ENCODE data around the gene TREM2.

The TREM2 gene

DNA sequence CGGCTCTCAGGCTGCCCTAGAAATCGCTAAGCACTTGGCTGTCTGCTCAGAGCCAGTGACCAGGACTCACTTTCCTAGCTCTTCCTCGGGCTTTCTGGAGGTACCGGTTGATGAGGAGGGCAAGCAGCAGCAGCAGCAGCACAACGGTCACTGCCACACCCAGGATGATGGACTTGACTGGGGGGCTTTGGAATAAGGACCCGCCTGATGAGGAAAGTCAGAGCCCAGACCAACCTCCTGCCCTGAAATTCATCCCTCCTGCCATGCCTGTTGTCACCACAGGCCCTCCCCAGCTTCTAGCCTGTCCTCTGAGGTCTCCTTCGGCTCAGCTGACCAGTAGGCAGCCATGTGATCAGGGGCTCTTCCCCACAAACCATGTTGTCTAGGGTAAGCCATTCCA lies 21.8 kb upstream of the TREM2 start:
- in situ Hi-C loops (cut with MboI; ENCODE audit: low sequenced_read_pairs), result loop anchor here (10.0 kb wide), 1 partner anchor 110 kb away; the partner anchor contains the start of genes NFYA and OARD1

DNA sequence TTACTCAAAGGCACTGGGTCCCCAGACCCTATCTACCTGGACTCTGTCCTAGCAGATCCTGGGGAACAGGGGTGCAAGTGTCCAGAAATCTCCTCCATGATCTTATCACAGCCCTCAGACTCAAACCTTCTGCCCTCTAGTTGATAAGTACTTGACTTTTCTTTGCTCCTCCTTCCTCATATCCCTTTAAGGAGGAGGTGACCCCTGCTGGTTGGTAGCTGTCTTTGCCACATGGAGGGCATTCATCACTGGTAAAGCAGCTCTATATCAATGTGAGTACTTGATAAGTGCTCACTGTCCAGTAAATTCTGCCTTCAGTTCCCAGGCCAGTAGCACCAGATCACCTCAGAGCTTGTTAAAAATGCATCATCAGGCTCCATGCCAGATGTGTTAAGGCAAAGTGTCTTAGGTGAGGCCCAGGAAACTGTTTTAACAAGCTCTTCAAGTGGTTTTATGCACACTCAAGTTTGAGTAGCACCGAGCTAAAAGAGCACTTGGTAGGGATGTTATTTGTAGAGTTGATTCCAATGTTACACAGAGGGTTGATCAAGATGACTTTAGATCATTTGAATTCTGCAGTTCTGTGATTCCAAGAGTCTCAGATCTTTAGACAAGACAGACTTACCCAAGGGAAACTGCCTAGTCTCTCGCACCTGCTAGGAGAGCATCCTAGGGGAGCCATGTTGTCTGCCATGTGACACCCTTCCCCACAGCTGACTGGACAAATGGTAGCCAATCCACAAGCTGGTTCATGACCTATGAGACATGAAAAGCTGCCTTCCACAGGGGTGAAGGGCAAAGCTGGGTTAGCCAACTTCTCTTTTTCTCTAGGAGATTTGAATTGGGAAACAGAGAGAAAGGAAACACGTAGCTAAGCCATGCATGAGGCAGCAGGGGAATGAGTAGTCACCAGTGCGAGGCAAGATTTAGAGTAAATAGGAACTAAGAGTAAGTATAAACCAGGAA lies 19.4 kb upstream of the TREM2 start:
- in situ Hi-C loops (cut with MboI; ENCODE audit: low sequenced_read_pairs), result loop anchor here (10.0 kb wide), 1 partner anchor 108 kb away; the partner anchor contains the start of genes NFYA and OARD1

DNA sequence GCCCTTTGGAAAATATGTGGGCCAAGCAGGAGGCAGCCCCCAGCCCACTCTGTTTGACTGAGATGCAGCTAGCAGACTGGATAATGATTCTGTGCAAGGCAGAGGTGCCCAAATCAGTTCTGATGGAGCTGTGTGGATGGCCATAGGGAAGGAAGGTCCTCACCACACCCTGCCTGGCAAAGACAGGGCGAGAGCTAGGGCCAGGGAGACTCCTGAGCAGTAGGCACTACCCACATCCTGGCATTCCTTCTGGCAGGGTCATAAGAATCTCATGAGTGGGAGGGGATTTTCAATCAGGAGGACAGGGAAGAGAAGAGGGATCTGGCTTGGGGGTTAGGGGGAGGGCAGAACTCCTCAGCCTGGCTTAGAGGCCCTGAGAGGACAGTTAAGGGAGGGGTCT lies 18.6 kb upstream of the TREM2 start:
- in situ Hi-C loops (cut with MboI; ENCODE audit: low sequenced_read_pairs), result loop anchor here (10.0 kb wide), 1 partner anchor 107 kb away; the partner anchor contains the start of genes NFYA and OARD1

DNA sequence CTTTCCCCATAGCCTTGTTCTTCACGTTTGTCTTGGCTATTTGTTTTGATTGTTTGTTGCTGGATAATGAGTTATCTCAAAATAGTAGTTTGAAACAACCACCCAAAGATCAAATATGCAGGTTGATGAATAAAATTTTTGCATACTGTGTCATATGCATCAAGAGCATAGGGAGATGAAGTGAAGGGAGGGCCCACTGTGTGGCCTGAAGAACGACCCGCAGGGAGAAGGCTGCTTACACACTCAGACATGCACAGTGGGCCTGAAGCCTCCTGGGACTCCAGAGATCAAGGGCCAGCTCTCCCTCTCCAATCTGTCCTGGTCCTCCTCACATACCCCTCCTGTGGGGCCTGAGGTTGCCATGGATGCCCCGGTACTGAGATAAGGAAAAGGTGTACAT lies 16.2 kb upstream of the TREM2 start:
- in situ Hi-C loops (cut with MboI; ENCODE audit: low sequenced_read_pairs), result no loop called here

DNA sequence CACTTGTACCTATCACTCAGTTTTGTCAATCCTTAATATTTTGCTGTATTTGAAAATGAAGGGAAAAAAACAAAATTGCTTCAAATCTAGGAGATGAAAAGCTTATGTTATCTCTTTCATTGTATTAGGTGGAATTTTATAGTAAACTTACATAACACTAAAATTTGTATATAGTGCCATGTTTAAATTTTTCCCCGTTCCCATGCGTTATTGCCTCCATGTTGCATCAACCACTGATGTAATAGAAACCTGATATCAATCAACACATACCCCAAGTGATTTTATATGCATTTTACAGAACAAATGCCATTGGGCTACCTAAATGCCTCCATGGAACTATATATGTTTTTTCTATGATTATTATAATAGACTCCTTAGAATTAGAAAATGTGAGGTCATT lies 14.8 kb upstream of the TREM2 start:
- in situ Hi-C loops (cut with MboI; ENCODE audit: low sequenced_read_pairs), result no loop called here

DNA sequence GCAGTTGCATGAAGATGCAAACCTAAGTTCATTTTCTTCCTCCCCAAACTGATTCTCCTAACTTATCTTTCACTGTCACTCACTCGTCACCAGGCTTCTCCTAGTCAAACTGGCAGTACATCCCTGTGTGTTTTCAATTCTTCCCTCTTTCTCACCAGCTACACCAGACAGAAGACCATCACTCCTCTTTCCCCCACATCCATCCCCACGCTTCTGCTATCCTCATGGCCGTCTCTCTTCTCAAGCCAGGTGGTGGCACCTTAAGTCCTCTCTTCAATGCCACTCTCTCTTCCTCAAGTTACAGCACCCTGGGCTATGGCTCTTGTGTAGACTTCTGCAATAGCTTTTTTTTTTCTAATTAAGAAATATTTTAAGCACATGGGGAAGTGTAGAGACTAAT lies 14.4 kb upstream of the TREM2 start:
- in situ Hi-C loops (cut with MboI; ENCODE audit: low sequenced_read_pairs), result no loop called here

DNA sequence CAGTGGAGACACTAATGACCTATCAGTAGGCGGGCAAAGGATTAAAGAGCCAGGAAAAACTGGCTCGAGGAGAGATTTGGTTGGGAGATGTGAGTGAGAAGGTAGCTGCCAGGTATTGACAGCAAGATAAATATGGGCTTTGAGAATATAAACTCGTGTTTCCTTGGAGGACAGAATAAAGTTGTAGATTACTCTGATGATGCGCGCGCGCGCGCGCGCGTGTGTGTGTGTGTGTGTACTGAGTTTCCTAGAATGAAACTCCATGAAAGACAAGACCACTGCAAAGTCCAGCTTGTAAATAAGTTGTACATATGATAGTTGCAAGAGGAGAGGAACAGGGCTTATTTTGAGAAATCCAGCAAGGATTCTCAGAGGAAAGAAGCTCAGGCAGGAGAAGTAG lies 13.3 kb upstream of the TREM2 start:
- in situ Hi-C loops (cut with MboI; ENCODE audit: low sequenced_read_pairs), result no loop called here

DNA sequence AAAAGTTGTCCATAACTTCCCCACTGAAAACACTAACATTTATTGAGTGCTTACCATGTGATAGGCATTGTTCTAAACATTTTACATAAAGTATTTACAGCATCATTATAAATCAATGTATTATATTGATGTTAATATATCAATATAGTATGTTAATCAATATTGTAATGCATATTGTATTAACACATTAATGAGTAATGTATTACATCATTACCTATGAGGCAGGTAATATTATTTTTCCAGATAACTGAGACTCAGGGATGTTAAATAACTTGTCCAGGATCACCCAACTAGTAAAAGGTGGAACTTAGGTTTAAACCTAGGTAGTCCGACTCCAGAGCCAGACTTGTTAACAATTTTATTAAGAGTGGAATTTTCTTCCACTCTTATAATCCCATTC lies 12.2 kb upstream of the TREM2 start:
- in situ Hi-C loops (cut with MboI; ENCODE audit: low sequenced_read_pairs), result no loop called here

DNA sequence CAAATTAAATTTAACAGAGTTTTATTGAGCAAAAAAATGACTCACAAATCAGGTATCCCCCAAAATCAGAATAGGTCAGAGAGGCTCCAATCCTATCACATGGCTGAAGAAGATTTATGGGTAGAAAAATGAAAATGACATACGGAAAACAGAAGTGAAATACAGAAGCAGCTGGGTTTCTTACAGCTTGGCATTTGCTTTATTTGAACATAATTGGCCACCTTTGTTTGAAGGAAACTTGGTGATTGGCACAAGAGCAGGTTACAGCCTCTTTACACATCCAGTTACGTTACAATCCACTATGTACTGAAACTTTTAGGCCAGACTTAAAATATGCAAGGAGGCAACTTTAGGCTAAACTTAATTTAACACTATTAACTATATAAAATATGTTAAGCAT lies 11.7 kb upstream of the TREM2 start:
- in situ Hi-C loops (cut with MboI; ENCODE audit: low sequenced_read_pairs), result no loop called here

DNA sequence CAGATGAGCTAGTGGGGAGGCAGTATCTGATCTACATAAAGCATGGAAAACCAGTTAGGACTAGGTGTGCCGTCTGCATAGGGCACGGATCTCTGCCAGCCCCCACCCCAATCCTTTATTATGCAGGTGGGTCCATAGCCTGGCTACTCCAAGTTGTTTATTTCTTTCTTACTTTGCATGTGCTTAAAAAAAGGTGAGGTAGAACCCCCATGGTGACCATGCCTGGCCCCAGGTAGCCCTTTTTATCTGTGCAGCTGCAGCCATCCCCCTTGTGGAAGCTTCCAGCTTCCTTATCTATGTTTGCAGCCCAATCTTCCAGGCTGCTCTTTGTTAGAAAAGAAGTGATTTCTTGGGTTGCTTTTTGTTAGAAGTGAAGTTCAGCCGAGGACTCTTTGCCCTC lies 9.0 kb upstream of the TREM2 start:
- in situ Hi-C loops (cut with MboI; ENCODE audit: low sequenced_read_pairs), result no loop called here

DNA sequence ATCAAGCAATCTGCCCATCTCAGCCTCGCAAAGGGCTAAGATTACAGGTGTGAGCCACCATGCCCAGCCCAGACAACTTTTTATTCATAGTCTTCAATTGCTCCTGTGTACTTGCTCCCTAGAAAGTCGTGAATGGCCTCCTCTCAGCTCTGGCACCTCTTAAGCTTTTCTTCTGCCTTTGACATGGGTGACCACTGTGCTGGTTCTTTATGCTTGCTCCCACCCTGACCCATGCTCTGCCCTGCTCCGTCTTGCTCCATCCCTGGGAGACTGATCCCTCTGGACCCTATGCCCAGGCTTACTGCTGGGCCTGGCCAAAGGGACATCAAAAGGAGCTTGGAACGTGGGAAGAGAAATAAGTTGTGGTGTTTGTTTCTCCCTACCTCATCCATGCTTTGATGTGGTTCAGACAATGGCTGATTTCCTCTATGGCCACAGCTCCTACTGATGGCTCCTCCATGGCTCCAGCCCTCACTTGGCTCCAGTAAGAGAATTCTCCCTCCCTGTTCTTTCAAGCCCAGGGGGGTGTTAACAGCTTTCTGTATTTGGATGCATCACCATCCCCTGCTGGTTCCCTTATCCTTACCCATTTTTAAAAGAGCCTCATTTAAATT lies 7.7 kb upstream of the TREM2 start:
- in situ Hi-C loops (cut with MboI; ENCODE audit: low sequenced_read_pairs), result no loop called here

DNA sequence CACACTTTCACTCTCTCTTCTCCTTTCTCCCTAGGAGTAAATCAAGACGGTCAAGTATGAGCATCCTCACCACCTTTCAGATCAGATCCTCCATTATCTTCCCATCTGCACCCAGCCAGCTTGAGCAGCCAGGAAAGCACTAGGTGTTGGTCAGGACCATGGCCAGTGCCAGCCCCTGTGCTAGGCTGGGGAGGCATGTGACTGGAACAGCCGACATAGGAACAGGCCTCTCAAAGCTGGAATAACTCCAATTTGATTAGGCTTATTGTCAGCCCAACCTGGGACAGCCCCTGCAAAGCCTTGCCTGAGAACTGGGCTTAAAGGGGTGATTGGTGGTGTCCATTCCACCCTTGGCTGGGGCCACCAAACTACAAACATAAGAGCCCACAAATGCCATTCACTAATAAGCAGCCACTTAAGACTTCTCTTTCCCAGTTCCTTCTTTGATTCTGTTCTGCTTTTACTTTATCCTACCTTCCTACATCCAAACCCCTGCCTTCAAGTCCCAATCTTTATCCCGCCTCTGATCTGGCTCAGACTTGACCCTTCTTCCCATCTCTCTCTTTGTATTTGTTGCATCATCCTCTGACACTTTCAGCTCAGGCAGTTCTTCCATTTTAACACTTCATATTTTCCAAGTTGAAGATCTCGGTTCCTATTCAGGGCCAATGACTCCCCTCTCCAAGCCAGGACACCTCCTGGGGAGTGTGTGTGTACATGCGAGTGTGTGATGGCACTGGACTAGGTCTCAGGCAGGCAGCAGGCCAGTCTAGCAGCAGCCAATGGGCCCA lies 4.5 kb upstream of the TREM2 start:
- in situ Hi-C loops (cut with MboI; ENCODE audit: low sequenced_read_pairs), result no loop called here

DNA sequence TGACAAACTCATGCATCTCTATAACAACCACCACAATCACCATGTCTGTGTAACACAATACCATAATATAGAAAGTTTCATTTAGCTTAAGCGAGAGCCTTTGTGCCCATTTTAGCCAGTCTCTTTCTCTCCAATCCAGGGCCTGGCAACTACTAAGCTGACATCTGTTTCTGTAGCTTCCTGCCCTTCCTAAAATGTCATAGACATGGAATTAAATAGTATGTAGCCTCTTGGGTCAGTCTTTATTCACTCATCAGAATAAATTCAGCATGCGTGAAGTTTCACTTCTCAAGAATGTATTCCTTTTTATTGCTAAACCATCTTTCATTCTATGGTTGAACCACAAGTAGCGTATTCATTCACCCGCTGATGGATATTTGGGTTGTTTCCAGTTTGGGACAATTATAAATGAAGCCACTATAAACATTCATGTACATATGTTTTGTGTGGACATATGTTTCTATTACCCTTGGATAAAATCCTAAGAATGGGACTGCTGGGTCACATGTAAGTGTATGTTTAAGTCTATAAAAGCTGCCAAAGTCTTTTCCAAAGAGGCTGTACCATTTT lies 1.7 kb upstream of the TREM2 start:
- in situ Hi-C loops (cut with MboI; ENCODE audit: low sequenced_read_pairs), result no loop called here

DNA sequence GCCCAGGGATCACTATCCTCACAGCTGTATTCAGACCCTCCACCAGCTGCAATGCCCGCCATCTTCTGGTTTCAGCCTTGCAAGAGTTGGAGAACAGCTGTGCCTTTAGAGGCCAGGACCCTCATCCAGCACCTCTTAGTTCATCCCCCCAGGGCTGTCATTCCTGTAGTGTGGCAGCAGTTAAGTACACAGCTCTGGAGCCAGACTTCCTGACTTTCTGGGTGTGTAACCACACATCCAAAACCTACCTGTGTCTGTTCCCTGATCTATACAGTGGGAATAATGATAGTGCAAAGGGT lies 452 bp upstream of the TREM2 start:
- in situ Hi-C loops (cut with MboI; ENCODE audit: low sequenced_read_pairs), result no loop called here

DNA sequence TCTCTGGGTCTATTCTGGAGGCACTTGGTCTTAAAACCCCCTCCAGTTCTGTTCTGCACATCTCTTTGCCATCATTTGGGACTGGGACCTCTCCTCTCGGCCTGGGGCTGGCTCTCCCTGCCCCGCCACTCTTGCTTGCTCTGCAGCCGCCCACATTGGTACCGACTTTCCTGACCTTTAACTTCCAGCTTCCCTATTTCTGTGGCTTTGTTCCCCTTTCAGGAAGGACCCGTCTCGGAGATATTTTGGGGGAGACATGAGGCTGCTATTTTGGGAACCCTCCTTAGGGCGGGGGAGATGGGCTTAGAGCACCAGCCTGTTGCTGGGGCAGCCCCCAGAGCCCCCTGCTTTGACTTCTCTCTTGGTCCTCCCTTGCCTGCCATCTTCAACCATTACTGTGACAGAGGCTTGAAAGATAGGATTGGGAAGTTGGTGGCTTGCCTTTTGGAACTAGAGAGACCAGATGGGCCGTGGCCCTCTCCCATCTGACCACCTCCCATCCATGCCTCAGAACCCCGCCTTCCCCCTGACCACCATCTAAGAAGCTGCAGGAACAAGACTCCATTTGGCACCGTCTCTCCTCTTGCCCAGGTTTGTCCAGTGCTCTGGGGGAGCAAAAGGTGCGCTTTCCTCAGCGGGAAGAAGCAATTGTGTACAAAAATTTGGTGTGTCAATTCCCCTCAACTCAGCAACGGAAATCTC lies 914 bp downstream of the TREM2 start:
- in situ Hi-C loops (cut with MboI; ENCODE audit: low sequenced_read_pairs), result no loop called here

DNA sequence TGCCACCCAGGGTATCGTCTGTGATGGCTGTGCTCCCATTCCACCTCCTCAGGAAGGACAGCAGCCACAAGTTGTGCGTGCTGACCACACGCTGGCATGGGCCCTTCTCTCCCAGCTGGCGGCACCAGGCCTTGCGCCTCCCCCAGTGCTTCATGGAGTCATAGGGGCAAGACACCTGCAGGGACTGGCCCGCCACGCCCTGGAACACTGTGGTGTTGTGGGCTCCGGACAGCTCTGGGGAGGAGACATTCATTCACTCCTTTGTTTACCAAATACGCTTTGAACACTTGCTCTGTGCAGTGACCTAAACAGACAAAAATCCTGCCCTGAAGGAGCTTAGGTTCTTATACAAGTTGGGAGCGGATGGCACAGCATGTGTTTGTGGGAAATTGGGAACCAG lies 1.5 kb downstream of the TREM2 start:
- in situ Hi-C loops (cut with MboI; ENCODE audit: low sequenced_read_pairs), result no loop called here

DNA sequence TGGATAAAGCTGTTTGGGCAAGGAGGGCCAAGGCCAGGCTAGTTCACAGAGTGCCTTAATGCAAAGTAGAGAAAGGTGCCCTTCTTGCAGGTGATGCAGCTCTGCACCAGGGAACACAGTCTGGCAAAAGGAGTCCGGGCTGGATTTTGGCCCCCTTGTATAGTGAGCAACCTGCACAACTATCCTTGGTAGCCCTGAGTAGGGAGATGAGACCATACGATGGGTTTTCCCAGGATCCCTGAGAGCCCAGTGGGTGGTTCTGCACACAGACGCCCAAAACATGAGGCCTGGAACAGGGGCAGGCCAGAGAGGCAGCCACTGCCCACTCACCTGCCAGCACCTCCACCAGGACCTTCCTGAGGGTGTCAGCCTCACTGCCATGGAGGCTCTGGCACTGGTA lies 2.0 kb downstream of the TREM2 start:
- in situ Hi-C loops (cut with MboI; ENCODE audit: low sequenced_read_pairs), result no loop called here

DNA sequence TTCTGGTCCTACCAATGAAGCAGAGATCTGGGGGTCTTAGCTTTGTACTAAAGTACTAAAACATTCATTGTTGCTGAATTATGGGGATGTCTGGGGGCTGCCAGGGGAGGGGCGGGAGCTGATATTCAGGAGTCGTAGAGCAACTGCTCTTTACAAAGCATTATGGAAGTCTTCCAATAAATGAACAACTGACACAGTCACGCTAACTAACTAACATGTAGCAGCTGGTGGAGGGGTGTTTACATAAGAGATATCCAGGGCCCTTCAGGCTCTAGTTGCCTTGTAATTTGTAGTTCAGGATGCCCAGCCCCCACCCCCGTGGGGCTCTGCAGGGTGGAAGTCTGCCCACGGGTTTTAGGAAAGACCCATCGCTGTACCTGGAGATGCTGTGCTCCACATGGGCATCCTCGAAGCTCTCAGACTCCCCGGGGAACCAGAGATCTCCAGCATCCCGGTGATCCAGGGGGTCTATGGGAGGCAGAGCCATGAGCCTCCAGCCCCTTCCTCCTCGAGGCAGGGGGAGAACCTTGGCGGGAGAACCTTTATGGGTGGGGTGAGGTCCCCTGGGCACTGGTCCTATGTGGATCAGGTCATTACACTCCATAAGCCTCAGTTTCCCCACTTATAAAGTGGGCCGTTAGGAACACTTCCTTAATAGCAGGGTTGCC lies 3.4 kb downstream of the TREM2 start:
- in situ Hi-C loops (cut with MboI; ENCODE audit: low sequenced_read_pairs), result no loop called here

DNA sequence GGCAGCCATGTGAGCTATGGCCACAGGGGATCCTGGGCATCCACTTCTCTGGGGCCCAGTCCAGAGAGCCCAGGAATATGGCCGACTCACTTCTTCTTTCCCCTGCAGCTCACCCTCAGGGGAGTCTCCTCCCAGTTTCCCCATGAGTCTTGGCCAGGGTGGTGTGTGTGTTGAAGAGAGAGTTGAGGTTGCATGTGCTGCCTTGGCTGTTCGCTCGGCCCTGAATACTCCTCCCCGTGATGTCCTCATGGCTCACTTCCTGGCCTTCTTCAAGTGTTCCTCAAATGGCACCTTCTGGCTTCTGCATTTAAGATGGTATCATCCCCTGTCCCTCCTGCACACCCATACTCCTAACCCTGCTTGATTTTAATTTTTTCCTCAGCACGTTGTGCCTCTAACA lies 5.6 kb downstream of the TREM2 start:
- in situ Hi-C loops (cut with MboI; ENCODE audit: low sequenced_read_pairs), result no loop called here

DNA sequence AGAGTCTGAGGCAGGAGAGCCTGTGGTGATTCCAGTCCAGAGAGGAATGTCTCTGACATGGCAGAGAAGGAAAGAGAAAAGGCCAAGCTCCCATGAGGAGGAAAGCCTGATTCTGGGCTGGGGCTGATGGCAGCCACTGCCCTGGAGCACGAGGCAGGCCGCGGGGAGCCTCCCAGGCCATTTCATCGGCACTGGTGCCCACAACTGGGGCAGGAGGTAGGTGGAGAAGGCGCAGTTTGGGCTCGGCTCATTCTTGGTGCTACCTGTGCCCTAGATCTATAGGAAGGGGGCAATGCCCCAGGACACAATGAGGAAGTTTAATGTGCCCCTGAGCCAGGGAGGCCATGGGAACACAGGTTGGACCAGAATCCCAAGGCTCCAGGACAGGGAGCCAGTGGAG lies 6.1 kb downstream of the TREM2 start:
- in situ Hi-C loops (cut with MboI; ENCODE audit: low sequenced_read_pairs), result no loop called here

All from HL-60/S4 (cell line).